ENCODE measurements around the gene KCNJ1. TPM values are rescaled to one million over a fixed set of nuclear protein-coding genes. Genes with fewer than 3 reads are reported as not detected.

Gene KCNJ1
- total and polyA plus RNA-seq, 2 of the 8 experiments (the other 6 are each of a cell fraction or from before 2014, with no cell fraction given), result 0.17 to 0.23 TPM

GRCh38 chr11:128889657-128890213 lies 22.6 kb upstream of the KCNJ1 start:
- peaks cover 7% of the 10 kb centered on the region for H3K23me2 ChIP-seq (ENCODE audit: low read depth, low read length)
- H3K36me3 ChIP-seq (ENCODE audit: control insufficient read depth in 2 of 4, insufficient read depth in 4 of 4, low read length in 3 of 4), result no peaks in the 10 kb centered on the region
- no peak overlapping the region for H3K23ac ChIP-seq (ENCODE audit: insufficient read length)
- no peak overlapping the region for H2BK20ac ChIP-seq (ENCODE audit: low read length)
- H3K4me1 ChIP-seq (replicated peaks in 1 of 4; ENCODE audit: control insufficient read depth in 3 of 4, insufficient read depth in 4 of 4, low read length in 3 of 4), result peaks cover 4 to 15% (median 12%) of the 10 kb centered on the region in 4 experiments; a peak in 6 of 7 replicates
- peaks cover 35 to 82% (median 80%) of the 10 kb centered on the region in 4 experiments for H3K27me3 ChIP-seq (replicated peaks in 1 of 4; ENCODE audit: control insufficient read depth in 3 of 4, extremely low read depth in 1 of 4, insufficient read depth in 3 of 4, low read length in 3 of 4)
- no peak overlapping the region for H3K56ac ChIP-seq (replicated peaks; ENCODE audit: insufficient read length, low read depth, low read length)
- H3K4me2 ChIP-seq (ENCODE audit: insufficient read depth in 1 of 2, low read depth in 2 of 2, low read length in 2 of 2), result peak overlapping the region; percentile 86 to 99
- FAIRE-seq (no peak), DNase-seq (ENCODE audit: low read depth in 1 of 2, low spot score in 2 of 2) (no peak)
- no peak overlapping the region for H3K18ac ChIP-seq (ENCODE audit: extremely low read depth, low read length)
- no peak overlapping the region for H3K9ac ChIP-seq (replicated peaks in 1 of 4; ENCODE audit: extremely low read depth in 1 of 4, low read depth in 3 of 4, low read length in 3 of 4)
- no peaks in the 10 kb centered on the region for H3K79me2 ChIP-seq (ENCODE audit: control insufficient read depth in 1 of 2, insufficient read depth in 2 of 2, low read length in 2 of 2)
- TF ChIP-seq RNF2 (IDR thresholded peaks at IDR 0.05; ENCODE audit: borderline replicate concordance, low read depth, low read length, missing control alignments, poor library complexity, severe bottlenecking) (peak; percentile 63), GTF2F1 (IDR thresholded peaks at IDR 0.05; ENCODE audit: borderline replicate concordance, low read depth, low read length) (no peak)
- H2BK120ac ChIP-seq (replicated peaks; ENCODE audit: low read depth, low read length), result no peak overlapping the region
- H2BK5ac ChIP-seq (ENCODE audit: low read depth, low read length), result no peak overlapping the region
- POLR2A ChIA-PET (ENCODE audit: partially characterized antibody), result interaction anchor here (0.9 to 2.6 kb wide), 3 partner anchors 12 to 484 kb away, joined by 3 to 19 read pairs (median 4); no protein-coding TSS in a partner anchor
- WGBS, 2 experiments (ENCODE audit: extremely low coverage in 1 of 2, insufficient coverage in 1 of 2, insufficient read length in 1 of 2, insufficient replicate concordance in 2 of 2, low coverage in 1 of 2, low lambda C conversion rate in 2 of 2, missing lambda C conversion rate in 1 of 2), result 36% methylated on average over 8 of the region's 8 CpGs; no CpG with 5 or more reads in 1 of the 2 experiments
- H4K20me1 ChIP-seq (replicated peaks in 1 of 2; ENCODE audit: control insufficient read depth in 1 of 2, insufficient read depth in 2 of 2, low read length in 2 of 2), result peaks cover 0 to 3% of the 10 kb centered on the region in 2 experiments
- no peak overlapping the region for H3K4ac ChIP-seq (replicated peaks; ENCODE audit: insufficient read length, low read depth, low read length)
- H4K5ac ChIP-seq (ENCODE audit: insufficient read length, low read depth, low read length), result no peak overlapping the region
- H3K79me1 ChIP-seq (ENCODE audit: low read depth, low read length), result no peaks in the 10 kb centered on the region
- no peak overlapping the region for H2BK12ac ChIP-seq (ENCODE audit: low read depth, low read length)
- CTCF ChIA-PET (ENCODE audit: partially characterized antibody), result interaction anchor here (0.7 to 13.1 kb wide), 8 partner anchors 10 to 790 kb away, joined by 3 to 473 read pairs (median 6); partner anchors contain the start of gene TP53AIP1
- H2AFZ ChIP-seq (ENCODE audit: low read length), result no peak overlapping the region
- H3K4me3 ChIP-seq (ENCODE audit: extremely low read depth in 1 of 4, insufficient read depth in 2 of 4, low read depth in 3 of 4, low read length in 4 of 4), result peak overlapping the region; percentile 35 to 67 (median 50); a peak in 5 of 8 replicates
- no peak overlapping the region for H3K27ac ChIP-seq (ENCODE audit: low read depth, low read length)
- 0 out of 2 replicates have a peak overlapping the region, but pooled peaks have one; percentile 29 for H2AK5ac ChIP-seq (ENCODE audit: low read depth, low read length)
- H4K91ac ChIP-seq (replicated peaks; ENCODE audit: insufficient read length, low read length), result no peak overlapping the region
- H3K9me3 ChIP-seq (ENCODE audit: insufficient read depth in 2 of 2, low read depth in 1 of 2, low read length in 1 of 2), result no peaks in the 10 kb centered on the region
- no peak overlapping the region for H3K14ac ChIP-seq (ENCODE audit: insufficient read length)
- H4K8ac ChIP-seq (ENCODE audit: extremely low read depth, insufficient read depth, low read length), result no peak overlapping the region
- no peak overlapping the region for H2BK15ac ChIP-seq (ENCODE audit: low read length)

Measured in H1 (cell line).